HL-60 (cell line): Measurements from ENCODE around the gene CTNNBIP1.

Source experiments
- DNase-seq, 2 experiments: peaks; one replicate each; pipeline ENCODE4 v3.0.0-alpha.2; 2010 to 2020; ENCODE audit warnings: low read depth in 1 of 2, low spot score in 1 of 2
- H3K27ac ChIP-seq: fragments of 250-450 bp; sonication (Bioruptor Pico); replicated peaks from 2 replicates; pipeline ENCODE4 v1.5.1; 2020; ENCODE audit warnings: mild to moderate bottlenecking, moderate library complexity
- H3K27me3 ChIP-seq: fragments of 250-450 bp; sonication (Bioruptor Pico); 2 replicates; pipeline ENCODE4 v1.5.1; 2021; ENCODE audit warnings: mild to moderate bottlenecking, moderate library complexity; ENCODE audit not compliant: insufficient read depth, poor library complexity, severe bottlenecking
- H3K4me3 ChIP-seq: replicated peaks from 2 replicates; pipeline ENCODE4 v1.5.1; 2011; ENCODE audit warnings: mild to moderate bottlenecking, control low read depth, low read length; ENCODE audit not compliant: insufficient read depth
- GABPA ChIP-seq: IDR thresholded peaks from 2 replicates; pipeline ENCODE4 v1.6.1; 2012; ENCODE audit warnings: low read depth
- POLR2AphosphoS5 ChIP-seq: IDR thresholded peaks from 2 replicates; pipeline ENCODE4 v1.6.1; 2012; ENCODE audit warnings: low read depth
- REST ChIP-seq: IDR thresholded peaks from 2 replicates; pipeline ENCODE4 v1.6.1; 2012; ENCODE audit warnings: low read depth; ENCODE audit not compliant: insufficient replicate concordance
- SPI1 ChIP-seq: IDR thresholded peaks from 2 replicates; pipeline ENCODE4 v1.6.1; 2012; ENCODE audit warnings: low read depth, mild to moderate bottlenecking, borderline replicate concordance
- TF ChIP-seq, protein P1 (sequence below): IDR thresholded peaks from one replicate; pipeline ENCODE4 v1.5.1; 2011; ENCODE audit warnings: low read length, control low read depth, inconsistent platforms; ENCODE audit not compliant: insufficient read depth

Gene CTNNBIP1

DNA sequence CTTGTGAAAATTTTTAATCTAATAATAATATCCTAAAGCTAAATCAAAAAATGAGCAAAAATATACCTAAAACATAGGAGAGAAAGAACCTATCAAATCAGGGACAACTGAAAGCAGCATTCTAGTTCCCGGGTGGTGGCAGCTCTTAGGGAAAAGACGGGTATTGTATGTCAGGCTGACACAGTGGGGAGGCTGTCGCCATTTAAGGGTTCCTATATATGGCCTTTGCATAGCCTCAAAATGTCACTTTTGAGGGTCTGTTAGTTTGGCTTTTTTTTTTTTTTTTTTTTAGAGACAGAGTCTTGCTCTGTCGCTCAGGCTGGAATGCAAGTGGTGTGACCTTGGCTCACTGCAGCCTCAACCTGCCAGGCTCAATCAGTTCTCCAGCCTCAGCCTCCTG lies 92.3 kb downstream of the CTNNBIP1 start:
- Histone ChIP-seq H3K27ac (no peak overlapping the region), H3K4me3 (no peak overlapping the region), H3K27me3 (no peaks in the 10 kb centered on the region)
- no peak for DNase-seq
- TF ChIP-seq POLR2AphosphoS5 (no peak), REST (no peak), SPI1 (no peak), GABPA (no peak)
- TF ChIP-seq, protein P1, sequence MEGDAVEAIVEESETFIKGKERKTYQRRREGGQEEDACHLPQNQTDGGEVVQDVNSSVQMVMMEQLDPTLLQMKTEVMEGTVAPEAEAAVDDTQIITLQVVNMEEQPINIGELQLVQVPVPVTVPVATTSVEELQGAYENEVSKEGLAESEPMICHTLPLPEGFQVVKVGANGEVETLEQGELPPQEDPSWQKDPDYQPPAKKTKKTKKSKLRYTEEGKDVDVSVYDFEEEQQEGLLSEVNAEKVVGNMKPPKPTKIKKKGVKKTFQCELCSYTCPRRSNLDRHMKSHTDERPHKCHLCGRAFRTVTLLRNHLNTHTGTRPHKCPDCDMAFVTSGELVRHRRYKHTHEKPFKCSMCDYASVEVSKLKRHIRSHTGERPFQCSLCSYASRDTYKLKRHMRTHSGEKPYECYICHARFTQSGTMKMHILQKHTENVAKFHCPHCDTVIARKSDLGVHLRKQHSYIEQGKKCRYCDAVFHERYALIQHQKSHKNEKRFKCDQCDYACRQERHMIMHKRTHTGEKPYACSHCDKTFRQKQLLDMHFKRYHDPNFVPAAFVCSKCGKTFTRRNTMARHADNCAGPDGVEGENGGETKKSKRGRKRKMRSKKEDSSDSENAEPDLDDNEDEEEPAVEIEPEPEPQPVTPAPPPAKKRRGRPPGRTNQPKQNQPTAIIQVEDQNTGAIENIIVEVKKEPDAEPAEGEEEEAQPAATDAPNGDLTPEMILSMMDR: no peak

DNA sequence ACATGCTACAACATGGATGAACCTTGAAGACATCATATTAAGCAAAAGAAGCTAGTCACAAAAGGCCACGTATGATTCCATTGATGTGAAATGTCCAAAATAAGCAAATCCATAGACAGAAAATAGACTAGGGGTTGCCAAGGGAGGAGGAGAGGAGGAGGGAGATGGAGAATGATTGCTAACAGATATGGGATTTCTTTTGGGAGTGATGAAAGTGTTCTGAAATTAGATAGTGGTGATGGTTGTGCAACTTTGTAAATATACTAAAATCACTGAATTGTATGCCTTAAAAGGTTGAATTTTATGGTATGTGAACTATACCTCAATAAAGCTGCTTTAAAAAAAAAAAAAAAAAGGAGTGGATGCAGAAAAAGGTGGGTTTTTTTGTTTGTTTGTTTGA lies 93.9 kb downstream of the CTNNBIP1 start:
- Histone ChIP-seq H3K4me3 (no peak overlapping the region), H3K27me3 (no peaks in the 10 kb centered on the region), H3K27ac (no peak overlapping the region)
- TF ChIP-seq REST (no peak), GABPA (no peak), SPI1 (no peak), POLR2AphosphoS5 (no peak)
- TF ChIP-seq, protein P1: no peak
- DNase-seq: no peak

DNA sequence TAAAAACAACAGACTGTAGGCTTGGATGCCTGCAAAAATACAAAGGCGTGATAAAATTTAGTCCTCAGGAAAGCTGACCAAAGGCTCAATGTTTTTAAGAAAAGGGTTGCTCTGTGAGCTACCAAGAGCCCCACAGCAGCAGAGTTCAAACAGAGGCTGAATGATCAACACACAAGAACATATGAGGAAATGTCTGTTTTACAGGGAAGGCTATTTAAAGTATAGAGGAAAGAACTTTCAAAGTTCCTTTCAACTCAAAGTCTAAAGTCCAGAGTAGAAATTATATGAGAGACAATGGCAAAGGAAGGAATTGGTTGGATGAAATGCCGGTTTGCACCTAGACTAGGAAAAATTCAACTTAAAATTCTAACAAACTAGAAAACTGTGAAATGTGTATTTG lies 94.9 kb downstream of the CTNNBIP1 start:
- TF ChIP-seq SPI1 (no peak), GABPA (no peak), REST (no peak), POLR2AphosphoS5 (no peak)
- TF ChIP-seq, protein P1: no peak
- H3K27me3 ChIP-seq: no peaks in the 10 kb centered on the region
- no peak overlapping the region for H3K4me3 ChIP-seq
- no peak for DNase-seq
- no peak overlapping the region for H3K27ac ChIP-seq
